Suppressor macrophage (primary cell): ENCODE data around the gene TP53AIP1.

ENCODE experiments used
- DNase-seq, 4 experiments: peaks; one replicate each; pipeline ENCODE4 v3.0.0-alpha.2; 2020 to 2022

TP53AIP1 gene

DNA sequence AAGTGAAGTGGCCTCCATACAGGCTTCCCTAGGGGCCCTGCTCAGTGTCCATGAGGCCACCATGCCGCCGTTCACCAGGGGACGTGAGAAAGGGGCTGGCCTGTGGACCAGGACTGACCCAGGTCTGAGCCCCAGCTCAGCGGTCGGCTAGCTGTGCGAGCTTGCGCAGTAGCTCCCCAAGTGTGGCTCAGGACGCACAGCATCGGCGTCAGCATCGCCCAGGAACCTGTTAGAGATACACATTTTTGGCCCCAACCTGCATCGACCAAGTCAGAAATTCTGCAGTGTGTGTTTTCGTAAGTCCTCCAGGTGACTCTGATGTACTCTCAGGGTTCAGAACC, 429 bp downstream of the TP53AIP1 start:
- no peak for DNase-seq

DNA sequence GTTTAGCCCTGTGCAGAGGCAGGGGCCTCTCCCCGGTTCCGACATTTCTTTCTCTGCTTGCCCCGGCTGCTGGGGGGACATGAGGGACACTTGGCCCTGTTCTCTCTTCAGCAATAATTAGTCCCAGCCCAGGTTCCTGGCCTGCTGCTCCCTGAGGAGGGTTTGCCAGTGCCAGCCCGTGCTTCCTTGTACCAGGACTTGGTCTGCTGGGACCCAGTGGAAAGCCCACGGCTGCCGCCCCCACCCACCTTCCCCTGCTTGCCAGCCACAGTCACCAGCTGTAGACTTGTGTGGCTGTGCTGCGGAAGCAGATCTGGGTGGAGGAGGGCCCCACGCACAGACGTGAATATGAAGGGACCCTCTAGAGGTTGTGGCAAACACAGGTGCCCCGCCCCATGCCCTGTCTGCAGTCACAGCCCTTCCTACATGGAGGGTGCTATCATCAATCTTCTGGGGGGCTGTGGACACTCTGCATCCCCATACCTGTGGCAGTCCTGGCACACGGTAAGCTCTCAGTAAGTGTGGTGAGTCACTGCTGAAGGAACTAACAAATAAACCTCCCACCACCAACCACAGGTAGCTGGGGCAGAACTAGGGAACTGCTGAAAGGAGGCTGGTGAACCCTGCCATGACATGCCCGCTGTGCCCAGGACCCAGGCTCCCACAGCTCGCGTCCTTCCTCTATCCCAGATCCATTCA, 949 bp downstream of the TP53AIP1 start:
- no peak for DNase-seq

DNA sequence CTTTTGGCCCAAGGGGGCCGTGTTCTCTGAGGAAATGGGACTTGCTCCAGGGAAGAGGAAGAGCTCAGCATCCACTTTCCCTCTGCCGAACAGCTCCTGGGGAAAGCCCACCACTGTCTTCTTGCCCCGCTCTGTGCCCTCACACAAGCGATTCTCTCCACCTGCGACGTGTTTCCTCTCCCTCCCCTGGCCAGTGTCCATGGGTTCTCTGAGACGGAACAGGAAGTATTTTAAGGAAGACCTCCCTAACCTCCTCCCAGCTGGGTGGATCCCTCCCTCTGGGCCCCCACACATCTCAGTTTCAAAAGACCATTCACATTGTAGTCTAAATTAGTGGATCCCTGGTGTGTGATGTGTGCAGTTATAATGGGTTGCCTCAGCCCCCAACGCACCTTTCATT, 1.6 kb downstream of the TP53AIP1 start:
- peak; percentile 25 to 61 (median 47) for DNase-seq

DNA sequence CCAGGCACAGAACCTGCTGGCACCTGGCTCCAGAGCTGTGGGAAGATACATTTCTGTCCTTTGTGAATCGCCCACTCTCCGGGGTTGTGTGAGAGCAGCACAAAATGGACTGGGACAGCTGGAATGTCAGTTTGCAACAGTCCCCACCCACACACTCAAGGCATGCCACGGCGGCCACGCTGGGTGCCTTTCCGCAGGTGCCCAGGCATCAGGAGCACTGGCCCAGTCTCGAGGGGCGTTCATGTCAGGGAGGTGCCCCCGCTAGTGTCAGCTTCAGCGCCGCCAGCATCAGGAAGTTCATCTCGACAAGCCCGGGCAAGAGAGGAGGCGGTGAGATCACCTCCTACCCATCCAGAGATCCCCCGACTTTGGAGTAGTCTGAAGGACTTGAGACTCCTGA, 2.1 kb downstream of the TP53AIP1 start:
- DNase-seq, result no peak

DNA sequence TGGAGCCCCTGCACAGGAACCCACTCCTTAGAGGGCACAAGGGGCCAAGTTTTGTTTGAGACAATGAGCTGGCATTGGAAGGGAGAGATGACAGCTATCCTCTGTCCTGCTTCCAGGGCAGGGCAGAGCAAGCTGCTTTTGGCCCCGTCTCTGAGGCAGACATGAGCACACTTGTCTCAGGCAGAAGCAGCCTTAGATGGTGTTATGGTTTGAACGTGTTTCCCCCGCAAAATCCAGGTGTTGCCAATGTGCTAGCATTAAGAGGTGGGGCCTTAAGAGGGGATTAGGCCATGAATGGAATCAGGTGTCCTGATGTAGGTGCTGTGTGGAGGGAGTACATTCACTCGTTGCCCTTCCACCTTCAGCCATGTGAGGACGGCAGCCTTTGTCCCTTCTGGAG, 2.5 kb downstream of the TP53AIP1 start:
- DNase-seq, result no peak

DNA sequence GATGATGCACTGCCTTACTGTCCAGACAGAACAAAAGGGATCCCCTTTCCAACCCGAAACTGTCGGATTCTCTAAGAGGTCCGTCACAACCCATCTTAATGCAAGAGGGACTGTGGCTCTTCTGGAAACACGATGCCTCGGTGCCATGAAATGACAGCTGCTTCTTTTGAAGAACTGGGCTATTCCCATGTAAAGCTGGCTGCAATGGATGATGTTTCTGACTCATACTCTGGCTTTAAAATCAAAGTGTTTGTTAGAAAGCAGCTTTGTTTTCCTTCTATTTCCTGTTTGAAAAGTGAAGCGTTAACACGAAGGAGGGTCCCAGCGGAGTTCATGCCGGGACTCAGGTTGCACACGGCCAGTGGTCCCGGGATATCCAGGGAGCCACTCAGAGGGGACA, 3.1 kb downstream of the TP53AIP1 start:
- no peak for DNase-seq

DNA sequence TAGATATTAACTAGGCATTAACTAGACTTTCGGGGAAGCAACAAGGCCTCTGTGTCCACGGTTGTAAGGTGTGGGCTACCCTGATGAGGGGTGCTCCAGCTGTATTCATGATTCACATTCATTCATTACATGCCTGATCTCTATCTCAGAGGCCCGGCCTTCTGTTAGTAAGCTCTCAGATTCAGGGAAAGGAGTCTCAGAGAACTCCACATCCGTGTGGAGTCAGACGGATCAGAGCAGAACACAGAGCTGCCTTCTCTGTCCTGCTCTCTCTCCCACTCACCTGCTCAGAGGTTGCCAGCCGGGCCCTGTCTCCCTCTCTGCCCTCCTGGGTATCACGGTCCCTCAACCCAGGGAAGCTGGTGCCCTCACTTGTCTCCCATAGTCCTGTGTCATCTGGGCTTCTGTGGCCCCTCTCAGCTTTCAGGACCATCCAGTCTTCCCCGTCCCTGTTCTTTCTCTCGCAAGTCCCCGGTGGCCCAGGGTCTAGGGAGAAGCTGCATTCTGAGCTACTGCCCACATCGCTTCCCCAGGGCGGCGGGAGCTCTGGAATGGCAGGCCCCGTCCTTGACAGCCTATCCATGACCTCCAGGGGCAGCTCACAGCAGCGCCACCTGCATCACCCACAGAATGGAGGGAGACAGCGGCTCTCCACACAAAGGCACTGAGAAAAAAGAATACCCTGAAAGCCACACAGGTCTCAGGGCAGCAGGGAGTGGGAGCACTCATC, 4.3 kb downstream of the TP53AIP1 start:
- DNase-seq, result no peak

DNA sequence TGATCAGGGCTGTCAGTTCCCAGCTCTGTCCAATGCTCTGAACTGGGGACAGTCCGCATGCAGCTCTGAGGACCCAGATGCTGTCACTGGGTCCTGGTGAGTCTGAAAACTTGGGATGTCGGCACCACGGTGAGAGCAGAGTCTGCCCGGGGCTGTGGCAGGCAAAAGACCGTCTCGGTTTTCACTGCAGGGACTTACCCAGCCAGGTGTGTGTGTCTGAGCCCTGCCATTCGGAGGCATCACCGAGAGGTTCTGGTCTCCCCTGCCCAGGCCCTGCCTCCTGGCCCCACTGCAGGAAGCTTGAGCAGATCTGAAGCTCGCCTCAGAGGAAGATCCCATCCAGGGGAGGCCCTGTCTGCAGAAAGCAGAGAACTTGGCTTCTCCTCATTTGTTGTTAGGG, 5.2 kb downstream of the TP53AIP1 start:
- DNase-seq, result no peak

DNA sequence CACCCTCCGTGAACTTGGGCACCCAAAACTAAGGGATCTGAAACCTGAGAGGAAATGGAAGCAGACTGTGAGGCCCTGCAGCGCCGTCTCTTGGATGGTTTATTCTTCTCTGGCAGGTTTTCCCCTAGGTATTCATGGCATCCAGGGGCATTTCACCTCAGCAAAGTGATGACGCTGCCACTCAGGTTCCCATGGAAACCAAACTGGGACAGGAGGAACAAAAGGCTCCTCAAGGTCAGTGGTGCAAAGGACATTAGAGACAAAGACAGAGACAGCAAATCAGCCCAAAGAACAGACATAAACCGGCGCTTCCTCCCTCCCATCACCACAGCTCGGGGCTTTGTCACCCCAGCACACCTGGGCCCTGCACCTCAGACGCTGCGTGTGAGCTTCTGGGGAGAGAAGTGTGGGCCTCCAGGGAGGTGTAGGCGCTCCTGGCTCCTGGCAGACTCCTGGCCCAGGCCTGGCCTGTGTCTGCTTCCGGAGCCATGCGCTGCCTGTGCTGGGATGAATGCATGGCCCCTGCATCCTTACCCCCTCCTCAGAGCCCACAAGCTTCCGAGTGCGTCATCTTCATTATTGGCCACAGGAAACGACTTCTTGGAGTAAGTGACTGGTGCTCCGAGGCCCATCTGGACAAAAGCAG, 5.9 kb downstream of the TP53AIP1 start:
- DNase-seq, result no peak

DNA sequence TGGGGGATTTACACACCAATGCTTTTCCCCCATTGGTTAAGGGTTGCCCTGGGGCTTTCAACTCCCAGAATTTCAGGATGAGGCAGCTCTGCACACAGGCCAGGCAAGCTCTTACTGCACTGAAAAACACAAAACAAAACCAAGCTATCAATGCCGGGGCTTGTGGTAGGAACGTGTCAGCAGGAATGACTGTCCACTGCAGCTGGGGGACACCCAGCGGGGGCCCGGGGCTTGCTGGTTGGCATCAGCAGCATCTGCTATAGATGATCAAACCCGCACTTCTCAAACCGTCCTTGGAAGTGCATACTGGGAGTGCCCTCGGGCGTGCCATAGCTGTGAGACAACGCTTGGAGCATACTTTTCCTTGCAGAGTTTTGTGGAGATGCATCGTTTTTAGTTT, 7.7 kb downstream of the TP53AIP1 start:
- no peak for DNase-seq

DNA sequence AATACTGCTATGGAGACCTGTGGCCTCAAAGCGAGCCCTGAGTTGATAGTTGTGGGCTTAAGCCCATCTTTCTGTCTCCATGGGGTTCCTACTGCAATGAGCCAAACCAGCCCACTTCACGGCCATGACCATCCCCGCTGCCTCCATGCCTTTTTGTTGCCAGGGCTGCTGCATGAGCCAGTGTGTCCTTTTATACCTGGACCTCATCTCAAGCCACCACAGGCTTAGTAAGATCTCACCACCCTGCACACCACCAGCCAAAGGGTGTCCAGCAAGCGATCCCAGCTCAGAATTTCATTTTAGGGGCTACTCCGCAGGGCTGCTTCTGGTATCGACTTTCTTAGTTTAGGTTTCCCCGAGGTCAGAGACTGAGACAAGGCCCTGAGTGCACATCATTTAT, 8.3 kb downstream of the TP53AIP1 start:
- DNase-seq, result no peak

DNA sequence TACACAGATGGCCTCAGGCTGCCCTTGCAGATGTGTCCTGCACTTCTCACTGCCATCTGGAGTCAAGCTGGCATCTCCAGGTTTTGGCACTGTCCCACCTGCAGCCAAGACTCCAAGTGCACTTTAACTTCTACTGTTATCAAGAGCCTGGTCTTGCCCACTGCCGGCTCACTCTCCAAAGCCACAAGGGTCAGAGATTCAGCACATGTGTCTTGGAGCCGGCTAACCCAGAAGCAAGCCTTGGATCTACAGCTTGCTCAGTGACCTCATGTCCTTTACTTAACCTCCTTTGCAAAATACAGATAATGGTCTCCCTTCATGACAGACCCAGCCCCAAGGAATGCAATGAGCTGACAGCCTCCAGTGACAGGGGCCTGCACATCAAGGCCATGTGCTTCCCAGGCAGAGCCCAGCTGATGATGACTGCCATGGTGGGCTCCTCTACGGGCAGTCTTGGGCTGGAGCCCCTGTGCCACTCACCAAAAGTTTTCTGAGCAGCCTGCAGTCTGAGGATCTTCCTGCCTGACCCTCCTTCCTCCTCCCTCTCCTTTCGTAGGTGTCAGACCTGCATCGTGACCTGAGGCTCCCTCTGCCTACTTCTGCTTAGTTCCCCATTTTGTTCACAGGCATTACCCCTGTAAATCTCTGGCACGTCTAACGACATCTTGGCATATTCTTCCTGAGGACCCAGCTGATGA, 9.0 kb downstream of the TP53AIP1 start:
- no peak for DNase-seq

DNA sequence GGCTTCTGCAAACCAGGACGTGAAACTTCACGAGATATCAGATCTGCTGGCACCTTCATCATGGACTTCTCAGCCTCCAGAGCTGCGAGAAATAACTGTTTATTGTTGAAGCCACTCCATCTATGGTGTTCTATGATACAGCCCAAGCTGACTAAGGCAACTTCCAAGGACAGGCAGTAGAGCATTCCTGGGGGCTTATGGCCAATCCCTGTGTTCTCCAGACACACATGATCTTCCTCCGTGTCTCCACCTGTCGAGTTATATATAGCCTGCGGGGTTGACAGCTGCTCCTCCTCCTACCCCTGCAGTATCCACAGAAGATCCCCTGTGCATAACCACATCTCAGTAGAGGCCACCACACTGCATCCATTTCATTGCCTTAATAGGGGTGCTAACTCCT, 11.0 kb downstream of the TP53AIP1 start:
- no peak for DNase-seq

DNA sequence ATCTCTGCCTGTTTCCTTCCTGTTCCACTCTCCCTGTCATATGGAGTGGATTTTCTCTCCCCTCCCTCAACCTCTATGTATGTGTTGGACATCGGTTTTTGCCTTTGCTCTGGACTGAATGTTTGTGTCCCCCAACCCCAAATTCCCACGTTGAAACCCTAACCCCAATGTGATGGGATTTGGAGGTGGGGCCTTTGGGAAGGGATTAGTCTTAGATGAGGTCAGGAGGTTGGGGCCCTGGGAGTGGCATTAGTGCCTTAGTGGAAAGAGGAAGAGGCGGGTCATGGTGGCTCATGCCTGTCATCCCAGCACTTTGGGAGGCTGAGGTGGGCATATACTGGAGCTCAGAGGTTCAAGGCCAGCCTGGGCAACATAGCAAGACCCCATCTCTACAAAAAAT, 11.6 kb downstream of the TP53AIP1 start:
- DNase-seq, result peak in 1 of 4 experiments; percentile 28

DNA sequence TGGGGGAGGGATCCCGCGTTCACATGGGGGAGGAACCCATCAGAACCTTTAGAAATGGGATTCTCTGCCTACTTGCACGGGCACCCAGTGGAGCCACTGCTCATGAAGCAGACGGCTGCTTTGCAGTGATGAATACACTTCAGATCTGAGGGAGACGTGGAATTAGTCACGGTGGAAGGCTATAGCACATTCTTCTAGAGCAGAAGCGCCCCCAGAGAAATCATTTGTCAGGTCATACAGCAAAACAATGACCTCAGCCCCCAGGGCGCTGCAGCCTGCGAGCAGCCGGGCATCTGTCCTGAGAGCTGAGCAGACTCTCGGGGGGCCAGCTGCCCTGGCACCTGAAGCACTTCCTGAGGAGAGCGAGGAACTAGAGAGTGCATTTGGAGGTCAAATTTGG, 12.7 kb downstream of the TP53AIP1 start:
- no peak for DNase-seq

DNA sequence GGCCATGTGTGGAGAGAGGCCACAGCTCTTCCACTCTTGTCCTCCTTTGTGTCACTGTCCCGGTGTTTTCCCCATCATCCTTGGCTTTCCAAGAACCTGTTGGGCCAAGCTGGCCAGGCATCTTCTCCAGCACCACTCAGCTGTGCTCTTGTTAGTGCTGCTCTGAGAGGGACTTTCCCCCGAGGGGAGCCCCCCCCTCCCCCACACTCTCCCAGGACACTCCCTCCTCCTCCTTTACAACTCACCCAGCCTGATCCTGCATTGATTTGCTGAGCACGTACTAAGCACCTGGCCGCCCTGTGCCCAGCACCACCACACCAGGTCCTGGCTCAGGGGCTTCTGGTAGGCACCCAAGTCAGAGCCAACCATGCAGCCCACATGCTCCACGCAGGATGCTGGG, 13.2 kb downstream of the TP53AIP1 start:
- no peak for DNase-seq

DNA sequence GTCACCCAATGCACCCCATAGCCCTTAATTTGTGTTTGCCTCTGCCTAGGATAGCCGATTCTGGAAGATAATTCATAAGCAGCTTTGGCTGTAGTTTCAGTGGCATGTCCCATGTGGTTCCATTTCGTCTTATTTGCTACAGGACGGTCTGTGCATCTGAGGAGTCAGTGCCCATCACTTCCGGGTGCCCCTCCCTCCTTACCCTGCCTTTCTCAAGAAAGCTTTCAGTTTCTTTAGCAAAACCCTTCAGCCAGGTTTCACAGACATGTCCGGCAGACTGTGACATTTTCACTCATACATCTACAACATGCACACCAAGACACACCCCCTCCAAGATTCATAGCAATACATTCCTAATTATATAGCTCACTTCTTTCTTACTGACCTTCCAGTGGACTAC, 14.3 kb downstream of the TP53AIP1 start:
- DNase-seq, result peak in 1 of 4 experiments; percentile 17

DNA sequence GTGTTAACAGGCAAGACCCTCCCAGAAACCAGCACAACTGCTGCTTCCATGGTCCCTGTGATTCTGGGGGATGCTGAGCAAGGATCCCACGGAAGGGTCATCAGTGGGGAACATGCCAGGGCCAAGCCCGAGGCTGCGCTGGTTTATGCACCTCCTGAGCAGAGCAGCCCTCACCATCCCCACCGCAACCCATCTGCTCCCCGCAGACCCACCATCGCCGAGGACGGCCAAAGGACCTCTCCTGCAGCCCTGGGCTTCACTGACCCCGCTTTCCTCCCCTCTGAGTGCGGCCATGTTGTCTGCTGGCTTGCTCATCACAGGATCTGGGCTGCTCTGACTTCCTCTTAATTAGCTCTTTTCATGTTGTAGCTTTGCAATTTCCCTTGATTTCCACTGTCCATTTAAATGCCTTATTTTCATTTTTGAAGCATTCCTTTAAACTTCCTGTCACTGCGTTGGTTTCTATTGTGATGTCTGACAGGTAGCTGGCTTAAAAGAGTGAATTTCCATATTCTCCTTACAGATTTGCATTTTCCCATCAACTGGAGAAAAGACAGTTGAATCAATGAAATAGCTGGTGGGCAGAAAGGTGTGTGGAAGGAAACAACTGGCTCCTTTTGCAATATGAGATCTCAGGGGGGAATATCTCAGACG, 14.9 kb downstream of the TP53AIP1 start:
- DNase-seq, result peak in 3 of 4 experiments; percentile 33 to 46 (median 36)

DNA sequence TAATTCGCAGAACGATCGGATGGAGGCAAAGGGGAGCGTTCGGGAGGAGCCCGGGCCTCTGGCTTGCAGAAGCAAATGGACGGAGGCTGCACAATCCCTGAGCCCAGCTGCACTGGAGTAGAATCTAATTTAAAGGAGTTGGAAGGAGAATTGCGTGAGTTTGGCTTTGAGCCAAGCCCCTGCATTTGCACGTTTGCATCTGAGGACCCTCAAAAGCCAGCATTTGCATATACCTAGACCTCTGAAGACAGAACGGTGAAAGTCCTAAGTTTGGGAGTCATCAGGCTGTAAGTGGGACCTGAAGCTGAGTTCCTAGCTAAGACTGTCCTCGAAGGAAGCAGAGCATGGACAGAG, 15.6 kb downstream of the TP53AIP1 start:
- DNase-seq, result no peak

DNA sequence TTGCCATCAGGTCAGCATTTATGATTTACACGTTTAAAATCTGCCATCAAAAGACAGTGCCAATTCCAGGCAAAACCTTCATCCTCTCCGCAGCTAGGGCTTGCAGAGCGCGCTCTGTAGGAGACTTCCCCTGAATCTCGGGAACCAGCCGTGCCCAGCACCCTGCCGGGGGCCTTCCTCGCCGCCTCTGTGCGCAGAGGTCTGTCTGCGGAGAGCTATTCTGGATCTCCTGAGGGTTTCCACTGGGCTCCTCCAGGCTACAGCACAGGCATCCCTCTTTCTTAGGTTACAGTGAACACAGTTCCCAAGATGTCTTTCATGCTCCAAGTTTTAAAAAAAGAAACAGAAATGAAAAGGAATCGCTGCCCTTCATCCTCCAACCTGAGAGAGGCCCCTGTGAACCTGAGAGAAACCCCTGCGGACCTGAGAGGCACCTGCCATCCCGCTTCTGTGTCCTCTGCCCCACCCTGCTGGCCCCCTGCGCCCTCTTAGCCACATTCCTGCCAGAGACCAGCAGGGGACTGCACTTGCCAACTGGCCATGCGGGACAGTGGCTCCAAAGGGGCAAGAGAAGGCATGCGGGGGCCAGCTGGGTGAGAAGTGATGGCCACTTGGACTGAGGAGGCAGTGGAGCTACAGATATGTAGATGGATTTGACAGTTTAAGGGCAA, 16.1 kb downstream of the TP53AIP1 start:
- DNase-seq, result no peak

DNA sequence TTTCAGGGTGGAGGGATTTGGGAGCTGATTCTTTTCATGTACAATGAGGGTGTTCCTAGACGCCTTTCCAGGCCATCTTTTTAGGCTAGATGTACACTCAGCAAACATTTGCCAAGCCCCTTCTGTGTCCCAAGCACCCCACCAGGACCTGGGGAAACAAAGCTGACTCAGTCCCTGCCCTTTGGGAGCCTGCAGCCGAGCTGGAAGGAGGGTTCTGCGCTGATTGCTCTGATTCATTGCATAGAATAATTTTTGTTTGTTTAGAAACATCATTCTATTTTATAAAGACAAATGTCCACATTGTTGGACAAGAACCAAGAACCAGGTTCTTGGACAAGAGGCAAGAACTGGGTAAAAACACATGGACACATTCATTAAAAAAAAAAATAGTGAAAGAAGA, 16.7 kb downstream of the TP53AIP1 start:
- DNase-seq, result no peak

DNA sequence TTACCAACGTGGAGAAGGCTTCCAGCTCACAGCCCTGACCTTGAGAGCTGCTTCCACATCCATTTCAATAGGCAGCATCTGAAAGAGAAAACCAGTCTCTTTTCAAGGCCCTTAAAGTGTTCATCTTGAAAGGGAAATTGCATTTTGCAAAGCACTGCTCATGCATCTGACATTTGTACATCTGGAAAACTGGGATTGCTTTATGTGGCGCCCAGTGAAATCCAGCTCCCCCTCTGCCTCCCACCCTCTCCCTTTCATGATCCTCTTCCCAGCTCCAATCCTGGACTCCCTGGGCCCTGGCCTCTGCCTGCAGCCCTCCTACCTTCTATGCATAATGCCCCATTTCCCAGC, 17.4 kb downstream of the TP53AIP1 start:
- DNase-seq, result no peak
